Colonic mucosa (tissue), 4 donors: ENCODE data around the gene ETAA1. TPM values are rescaled to one million over a fixed set of nuclear protein-coding genes. Genes with fewer than 3 reads are reported as not detected.

Experiments used
- DNase-seq: peaks from one replicate; pipeline ENCODE4 v3.0.0-alpha.2; 2020
- H3K27ac ChIP-seq: fragments of 200-600 bp; one replicate; pipeline ENCODE4 v1.8.0; 2021
- H3K27me3 ChIP-seq: fragments of 200-600 bp; one replicate; pipeline ENCODE4 v1.8.0; 2021
- H3K36me3 ChIP-seq: fragments of 200-600 bp; one replicate; pipeline ENCODE4 v1.8.0; 2021
- H3K4me1 ChIP-seq: fragments of 200-600 bp; one replicate; pipeline ENCODE4 v1.8.0; 2021; ENCODE audit warnings: mild to moderate bottlenecking
- H3K4me3 ChIP-seq: fragments of 200-600 bp; one replicate; pipeline ENCODE4 v1.8.0; 2021
- H3K9ac ChIP-seq, 2 donors: one replicate each; pipeline ENCODE4 v1.7.0; 2013; ENCODE audit warnings: control low read depth in 2 of 2, low read depth in 2 of 2, low read length in 2 of 2
- H3K9me3 ChIP-seq: fragments of 200-600 bp; one replicate; pipeline ENCODE4 v1.8.0; 2021
- CTCF ChIP-seq: fragments of 200-600 bp; IDR thresholded peaks from one replicate; pipeline ENCODE4 v1.8.0; 2022; ENCODE audit warnings: antibody characterized with exemption, mild to moderate bottlenecking
- intact Hi-C: fragments of 100-400 bp; cut with DNase I; formaldehyde crosslinking; loops from one replicate; pipeline ENCODE4 v1.14.1; 2022
- total RNA-seq, 2 donors: library from RNA; stranded (reverse); fragmentation: NEBNext Ultra II Directional in 1 of 2; extraction: Animal tissue kit (Norgen Biotek cat#: 25700) in 1 of 2; gene quantifications; one replicate each; pipeline ENCODE4 v1.2.1, GENCODE V29; 2021
- donor health status: healthy.
- donor health status: DM: no; HTN: no; CAD: no.
- donor health status: DM: no; HTN: no; CAD: no.

ETAA1 gene
- total RNA-seq, 2 donors from 2014 or later, result 5.9 to 6.8 TPM

GRCh38 chr2:67379048-67379447 lies 18.1 kb upstream of the ETAA1 start:
- intact Hi-C loops, result no loop called here
- Histone ChIP-seq H3K36me3 (no peaks in the 10 kb centered on the region), H3K9ac (no peak overlapping the region), H3K9me3 (no peaks in the 10 kb centered on the region), H3K27me3 (no peaks in the 10 kb centered on the region), H3K4me3 (no peak overlapping the region), H3K4me1 (no peaks in the 10 kb centered on the region), H3K27ac (no peak overlapping the region)
- TF ChIP-seq CTCF, result no peak
- no peak for DNase-seq

DNA sequence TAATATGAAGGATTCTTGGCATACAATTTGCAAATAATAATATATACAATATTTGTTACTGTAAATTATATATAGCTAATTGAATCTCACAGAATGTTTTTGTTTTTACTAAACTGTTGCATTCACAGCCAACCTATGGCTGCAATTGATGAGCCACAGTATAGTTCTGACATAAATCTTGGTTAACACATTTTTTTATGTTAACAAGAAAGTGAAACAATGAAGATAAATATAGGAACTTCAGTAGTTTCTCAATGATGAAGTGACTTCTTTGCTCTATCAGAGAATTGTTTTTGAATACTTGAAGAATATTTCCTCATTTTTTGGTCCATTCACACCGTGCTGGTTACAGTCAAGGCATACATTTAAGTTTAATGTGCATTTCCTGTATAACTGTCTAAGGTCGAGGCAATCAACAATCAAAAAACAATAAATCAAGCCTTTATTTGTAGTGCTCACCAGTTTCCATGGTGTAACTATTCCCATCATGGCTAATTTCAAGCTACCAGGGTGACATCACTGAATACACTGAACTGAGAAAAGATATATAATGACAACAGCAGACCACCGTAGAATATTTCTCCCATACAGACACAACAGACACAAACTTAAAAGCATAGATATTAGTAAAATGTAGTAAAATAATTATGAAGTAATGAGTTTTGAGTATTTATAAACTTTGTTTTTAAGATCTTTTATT lies 12.9 kb upstream of the ETAA1 start:
- Histone ChIP-seq H3K9me3 (no peaks in the 10 kb centered on the region), H3K36me3 (no peaks in the 10 kb centered on the region), H3K27me3 (no peaks in the 10 kb centered on the region), H3K27ac (no peak overlapping the region), H3K4me1 (no peaks in the 10 kb centered on the region), H3K4me3 (no peak overlapping the region), H3K9ac (no peak overlapping the region)
- DNase-seq, result no peak
- intact Hi-C loops, result no loop called here
- TF ChIP-seq CTCF, result no peak

- intact Hi-C loops, result no loop called here
- no peaks in the 10 kb centered on the region for H3K27me3 ChIP-seq
- H3K9ac ChIP-seq, result no peak overlapping the region
- no peak overlapping the region for H3K4me3 ChIP-seq
- TF ChIP-seq CTCF, result no peak
- H3K27ac ChIP-seq, result no peak overlapping the region
- no peaks in the 10 kb centered on the region for H3K4me1 ChIP-seq
- no peak for DNase-seq
- no peaks in the 10 kb centered on the region for H3K36me3 ChIP-seq
- no peaks in the 10 kb centered on the region for H3K9me3 ChIP-seq
These were observed 8.5 kb upstream of the ETAA1 start for GRCh38 chr2:67388680-67389079.

DNA sequence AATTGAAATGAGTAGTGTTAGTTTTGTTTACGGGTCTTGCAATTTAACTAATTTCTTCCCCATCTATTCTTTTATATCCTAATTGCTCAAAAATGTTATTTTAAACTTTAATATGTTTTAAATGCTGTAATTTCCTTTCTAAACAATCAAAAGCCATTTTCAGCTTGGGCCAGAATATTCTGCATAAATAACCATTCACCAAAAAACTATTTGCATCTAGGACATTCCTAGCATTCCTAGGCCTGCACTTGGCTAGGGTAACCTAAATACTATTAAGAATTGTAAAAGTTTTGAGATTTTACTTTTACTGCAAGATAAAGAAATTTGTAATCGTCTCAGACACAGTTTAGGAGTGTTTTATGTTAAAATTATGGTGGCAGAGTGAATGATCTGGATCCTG lies 7.8 kb upstream of the ETAA1 start:
- no peaks in the 10 kb centered on the region for H3K9me3 ChIP-seq
- no peak overlapping the region for H3K4me3 ChIP-seq
- TF ChIP-seq CTCF, result no peak
- no peaks in the 10 kb centered on the region for H3K4me1 ChIP-seq
- intact Hi-C loops, result no loop called here
- no peaks in the 10 kb centered on the region for H3K36me3 ChIP-seq
- no peak overlapping the region for H3K27ac ChIP-seq
- no peaks in the 10 kb centered on the region for H3K27me3 ChIP-seq
- H3K9ac ChIP-seq, result no peak overlapping the region
- no peak for DNase-seq

DNA sequence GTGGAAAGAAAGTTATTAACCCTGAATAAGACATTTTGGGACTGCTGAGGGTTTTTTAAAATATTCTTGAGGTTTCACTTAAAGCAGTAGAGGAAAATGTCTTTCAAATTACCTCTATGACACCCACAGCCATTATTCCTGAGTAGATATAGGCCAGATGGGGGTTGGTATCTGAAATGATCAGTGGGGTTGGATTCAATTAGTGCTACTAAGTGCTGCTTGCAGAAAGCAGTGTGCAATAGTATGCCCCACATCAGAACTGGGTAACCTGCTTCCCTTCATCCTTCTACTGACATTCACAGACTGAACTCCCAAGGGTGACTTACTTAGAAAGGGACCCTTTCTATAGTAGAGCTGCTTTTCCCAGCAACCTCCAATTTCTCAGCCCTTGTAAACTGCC lies 7.3 kb upstream of the ETAA1 start:
- intact Hi-C loops, result no loop called here
- Histone ChIP-seq H3K36me3 (no peaks in the 10 kb centered on the region), H3K4me1 (no peaks in the 10 kb centered on the region), H3K4me3 (no peak overlapping the region), H3K9ac (no peak overlapping the region), H3K9me3 (no peaks in the 10 kb centered on the region), H3K27ac (no peak overlapping the region), H3K27me3 (no peaks in the 10 kb centered on the region)
- no peak for DNase-seq
- no peak for TF ChIP-seq CTCF
